ENCODE data around the gene RSPH1.

Gene RSPH1

DNA sequence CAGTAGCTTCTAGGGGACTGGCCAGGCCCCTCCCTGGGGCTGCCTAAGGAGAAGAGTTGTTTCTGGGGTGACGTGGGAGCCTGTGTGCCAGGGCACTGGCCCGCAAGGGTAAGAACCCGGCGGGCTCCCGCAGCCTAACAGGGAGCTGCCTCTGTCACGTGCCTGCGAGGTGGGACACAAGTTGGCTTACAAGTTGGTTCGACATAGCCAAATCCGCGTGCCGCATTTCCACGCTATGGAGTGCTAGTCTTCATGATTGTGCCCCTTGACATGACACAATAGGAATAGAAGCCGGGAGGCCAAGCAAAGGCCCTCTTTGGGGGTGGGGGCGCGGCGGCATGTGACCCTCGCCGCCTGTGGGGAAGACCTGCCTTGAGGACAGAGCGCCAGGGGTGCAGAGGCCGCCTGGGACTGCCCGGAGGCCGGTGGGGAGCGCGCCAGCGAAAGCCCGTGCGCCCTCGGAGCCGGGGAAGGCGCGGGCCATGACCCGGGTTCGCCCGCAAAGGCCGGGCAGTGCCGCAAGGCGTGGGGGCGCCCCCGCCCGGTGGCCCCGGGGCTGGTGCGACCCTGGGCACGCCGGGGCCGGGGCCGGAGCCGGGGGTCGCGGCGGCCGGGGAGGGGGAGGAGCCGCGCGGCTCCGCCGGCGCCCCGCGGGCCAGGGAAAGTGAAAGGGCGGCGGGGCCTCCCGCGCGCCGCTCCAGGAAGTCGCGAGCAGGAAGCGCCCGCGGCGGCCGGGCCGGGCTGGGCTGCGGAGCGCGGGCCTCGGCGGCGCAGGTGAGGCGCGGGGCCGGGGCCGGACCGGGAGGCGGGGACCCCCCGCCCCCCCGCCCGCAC is 17.3 kb upstream of the RSPH1 start, which contains the start of gene SLC37A1:
Gene SLC37A1, plus strand, starts transcription at position 702 of the 834 bp plus-strand sequence. CDS start 4,603 bp downstream, outside the sequence.
- DNase-seq (ENCODE audit: low read depth): no peak

DNA sequence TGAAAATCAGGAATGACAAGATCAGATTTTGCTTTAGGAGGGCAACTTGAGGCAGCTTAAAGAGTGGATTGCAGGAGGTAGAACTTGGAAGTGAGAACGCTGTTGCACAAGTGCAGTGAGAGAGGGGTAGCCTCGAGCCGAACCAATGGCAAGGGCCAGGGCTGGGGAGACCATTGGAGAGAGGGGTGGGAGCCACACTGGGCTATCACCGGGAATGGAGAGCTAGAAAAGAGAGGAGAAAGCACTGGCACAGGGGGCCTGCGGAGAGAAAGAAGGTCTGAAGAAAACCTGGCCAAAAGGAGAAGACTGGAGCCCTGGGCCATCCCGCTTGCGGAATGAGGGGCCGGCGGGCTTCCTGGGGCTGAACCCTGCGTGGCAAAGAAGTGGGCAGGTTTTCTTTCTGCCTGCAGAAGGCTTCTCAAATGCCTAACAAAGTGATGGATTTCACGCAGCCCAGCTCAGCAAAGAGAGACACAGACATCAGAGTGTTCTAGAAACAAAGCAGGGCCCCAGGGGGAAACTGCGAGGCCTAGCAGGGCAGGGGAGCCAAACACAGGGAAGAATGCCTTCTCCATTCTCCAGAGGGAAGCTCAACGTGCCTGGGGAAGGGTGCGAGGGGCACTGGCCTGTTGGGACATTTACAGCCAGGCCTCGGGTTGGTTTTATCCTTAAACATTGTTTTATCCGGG is 16.5 kb upstream of the RSPH1 start:
- DNase-seq (ENCODE audit: low read depth): no peak

DNA sequence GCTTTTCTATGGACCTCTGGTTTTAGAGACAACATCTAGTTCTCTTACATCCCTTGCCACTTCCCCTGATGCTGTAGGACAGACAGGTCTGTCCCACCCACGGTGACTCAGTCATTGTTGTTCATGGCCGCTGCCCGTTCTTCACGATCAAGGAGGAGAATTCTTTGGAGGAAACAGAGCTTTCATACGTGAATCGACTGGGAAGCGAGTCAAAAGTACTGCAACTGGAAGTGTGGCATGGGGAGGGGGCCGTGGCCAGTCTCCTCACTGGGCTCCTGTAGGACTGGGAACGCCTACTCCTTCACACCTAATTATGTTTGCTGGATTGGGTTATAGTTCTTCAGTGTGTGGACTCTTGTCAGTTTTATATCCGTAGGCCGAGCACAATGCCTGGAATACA is 13.2 kb upstream of the RSPH1 start:
- no peak for DNase-seq (ENCODE audit: low read depth)

DNA sequence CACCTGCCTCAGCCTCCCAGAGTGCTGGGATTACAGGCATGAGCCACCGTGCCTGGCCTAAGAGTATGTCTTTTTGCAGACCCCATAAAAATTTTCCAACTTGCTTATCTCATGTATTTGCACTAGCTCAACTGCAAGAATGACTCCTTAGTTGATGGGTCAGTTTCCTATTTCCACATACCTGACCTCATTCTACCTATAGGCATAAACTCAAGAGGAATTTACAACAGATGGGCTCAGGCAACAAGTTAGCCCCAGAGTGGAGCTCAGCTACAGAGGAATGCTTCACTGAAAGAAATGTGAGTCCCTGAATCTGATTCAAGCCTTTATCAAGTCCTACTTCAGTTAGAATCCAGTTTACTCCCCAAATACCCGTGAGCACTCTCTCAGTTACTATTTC is 12.3 kb upstream of the RSPH1 start:
- DNase-seq (ENCODE audit: low read depth): no peak

DNA sequence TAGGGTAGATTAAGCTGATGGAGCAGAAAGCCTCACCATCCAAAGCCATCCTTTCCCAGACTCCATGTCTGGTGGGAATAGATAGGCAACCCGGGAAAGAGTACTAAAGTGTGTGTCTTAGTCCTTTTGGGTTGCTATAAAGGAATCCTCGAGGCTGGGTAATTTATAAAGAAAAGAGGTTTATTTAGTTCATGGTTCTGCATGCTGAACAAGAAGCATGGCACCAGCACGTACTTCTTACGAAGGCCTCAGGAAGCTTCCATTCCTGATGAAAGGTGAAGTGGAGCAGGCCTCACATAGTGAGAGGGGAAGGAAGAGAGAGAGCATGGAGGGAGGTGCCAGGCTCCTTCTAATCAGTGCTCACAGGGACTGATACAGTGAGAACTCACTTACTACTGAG is 11.4 kb upstream of the RSPH1 start:
- DNase-seq (ENCODE audit: low read depth): no peak

DNA sequence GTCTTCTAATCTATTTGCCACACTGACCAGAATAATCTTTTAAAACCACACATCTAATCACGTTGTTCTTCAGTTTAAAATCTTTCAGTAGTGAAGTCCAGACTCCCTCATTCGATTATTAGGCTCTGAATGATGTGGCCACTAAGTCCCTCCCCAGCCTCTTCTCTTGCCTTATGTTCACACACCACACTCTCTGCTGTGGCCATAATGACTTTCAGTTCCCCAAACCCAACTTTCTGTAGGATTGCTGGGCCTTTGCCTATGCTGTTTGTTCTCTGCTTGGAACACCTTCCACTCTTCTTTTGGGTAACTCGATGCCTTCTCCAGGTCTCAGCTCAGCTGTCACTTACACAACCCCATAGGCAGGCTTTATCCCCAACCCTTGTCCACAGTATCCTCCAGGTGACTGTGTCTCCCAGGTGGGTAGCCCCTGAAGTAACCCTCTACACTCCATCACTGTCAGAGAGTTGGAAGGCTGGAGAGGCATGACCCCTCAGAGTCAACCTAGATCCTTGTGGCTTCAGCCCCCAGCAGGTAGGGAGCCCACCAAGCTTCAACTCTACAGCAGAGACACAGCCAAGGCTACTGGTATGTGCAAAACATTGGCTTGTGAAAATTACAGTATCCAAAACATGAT is 9.2 kb upstream of the RSPH1 start:
- no peak for DNase-seq (ENCODE audit: low read depth)

DNA sequence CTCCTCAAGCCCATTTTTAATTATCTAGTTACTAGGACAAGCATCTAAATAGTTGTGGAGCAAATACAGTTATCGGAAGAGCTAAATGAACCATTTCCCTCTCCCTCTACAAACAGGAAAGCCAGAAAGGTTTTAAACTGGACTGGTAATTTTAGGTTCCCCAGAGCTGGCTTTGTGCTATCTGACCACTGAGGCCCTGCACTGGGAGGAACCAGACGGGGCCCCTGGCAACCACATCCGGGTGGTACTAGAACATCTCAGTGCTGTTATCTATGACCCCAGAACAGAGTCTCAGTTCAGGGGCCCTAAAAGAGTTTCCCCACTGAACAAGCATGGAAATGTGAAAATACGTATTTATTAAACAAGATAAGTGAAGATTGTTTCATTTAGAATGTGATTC is 7.7 kb upstream of the RSPH1 start:
- DNase-seq (ENCODE audit: low read depth): no peak

DNA sequence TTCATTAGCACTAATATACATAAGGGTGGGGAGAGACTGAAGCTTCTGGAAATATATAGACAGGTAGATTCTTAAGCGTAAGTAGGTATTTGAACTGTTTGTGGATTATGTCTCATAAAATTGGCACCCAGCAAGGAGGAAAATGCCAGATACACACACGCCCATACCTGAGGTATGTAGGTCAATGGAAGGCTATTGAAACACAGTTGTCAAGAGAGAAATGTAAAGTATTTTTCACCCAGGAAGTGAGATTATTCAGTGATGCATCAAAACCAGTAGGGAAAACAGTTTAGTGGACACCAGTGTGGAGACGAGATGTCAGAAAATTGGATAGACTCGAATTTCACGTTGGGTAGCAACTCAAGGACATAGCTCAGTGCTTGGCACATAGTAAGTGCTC is 4.7 kb upstream of the RSPH1 start:
- DNase-seq (ENCODE audit: low read depth): no peak

DNA sequence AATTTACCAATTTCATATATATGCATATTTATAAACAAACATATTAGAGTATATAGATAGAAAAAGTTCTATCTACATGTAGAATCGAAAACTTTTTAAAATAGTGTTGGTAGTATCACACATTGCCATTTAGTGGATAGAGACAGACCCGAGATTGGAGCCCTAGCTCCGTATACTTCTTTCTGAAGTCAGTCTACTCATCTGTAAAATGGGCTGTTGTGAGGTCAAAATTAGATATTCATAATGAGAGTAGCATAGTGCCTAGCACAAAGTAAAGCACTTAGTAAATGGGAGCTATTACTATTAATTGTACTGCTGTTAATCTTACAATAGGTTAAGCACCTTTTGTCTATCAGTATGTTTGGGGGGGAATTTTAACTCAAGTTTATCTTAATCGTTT is 4.2 kb upstream of the RSPH1 start:
- DNase-seq (ENCODE audit: low read depth): no peak

DNA sequence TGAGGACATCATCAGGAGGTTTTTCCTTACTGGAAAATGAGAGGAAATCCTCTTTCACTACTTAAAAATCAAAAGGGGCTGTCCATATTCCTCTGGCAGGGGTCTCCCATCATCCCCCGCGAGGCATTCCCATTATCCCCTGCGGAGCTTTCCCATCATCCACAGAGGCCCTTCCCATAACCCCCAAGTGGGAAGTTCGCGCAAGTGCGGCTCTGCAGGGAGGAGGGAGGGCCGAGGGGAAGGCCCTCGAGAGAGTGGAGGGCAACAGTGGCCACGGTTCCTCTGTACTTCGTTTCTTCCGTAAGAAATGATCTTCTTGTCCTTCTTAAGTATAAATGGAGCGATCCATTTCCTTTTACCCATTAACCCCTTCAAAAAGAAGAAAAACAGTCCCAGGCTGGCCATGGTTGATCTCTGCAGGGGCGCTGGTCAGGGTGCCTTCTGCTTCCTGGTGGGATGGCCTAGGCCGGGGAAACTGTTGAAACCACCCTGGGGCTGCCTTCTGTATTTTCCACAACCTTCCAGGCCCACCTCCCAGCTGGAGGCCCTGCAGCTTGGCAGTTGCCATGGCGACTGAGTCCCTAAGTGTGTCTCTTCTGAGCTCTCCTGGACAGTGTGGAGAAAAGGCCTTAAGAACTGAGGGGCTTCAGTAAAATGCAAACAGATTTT is 3.6 kb upstream of the RSPH1 start:
- DNase-seq (ENCODE audit: low read depth): no peak

DNA sequence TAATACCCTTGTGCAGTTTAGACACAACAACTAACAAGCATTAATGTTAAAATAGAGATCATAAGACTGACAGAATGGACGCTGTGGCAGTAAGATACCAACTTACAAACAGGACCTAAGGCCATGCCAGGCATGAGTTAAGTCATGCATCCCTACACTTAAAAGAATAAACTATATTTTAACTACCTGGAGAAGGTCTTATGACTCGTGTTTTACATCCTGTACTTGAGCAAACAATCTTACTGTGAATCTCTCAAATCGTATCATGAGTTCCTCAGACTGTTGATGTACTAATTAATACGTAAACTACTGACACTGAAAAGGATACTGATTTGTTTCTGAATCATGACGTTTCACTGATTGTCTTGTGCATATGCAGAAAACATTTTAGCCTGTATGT is 2.0 kb upstream of the RSPH1 start:
- no peak for DNase-seq (ENCODE audit: low read depth)

DNA sequence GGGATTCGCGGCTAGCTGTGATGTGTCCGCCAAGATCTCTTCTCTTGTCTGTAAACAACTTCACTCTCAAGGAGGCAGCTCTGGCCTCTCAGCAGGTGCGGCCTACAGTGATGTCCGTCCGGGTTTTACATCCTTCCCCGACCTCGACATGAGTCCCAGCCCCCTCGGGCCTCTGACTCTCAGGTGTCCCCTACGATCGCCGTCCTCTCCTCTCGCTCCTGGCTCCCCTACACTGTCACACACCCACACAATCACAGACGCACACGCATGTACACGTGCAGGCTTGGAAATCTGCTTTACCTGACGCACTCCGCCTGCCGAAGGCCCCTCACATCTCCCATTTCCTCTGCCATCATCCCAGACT is 797 bp upstream of the RSPH1 start:
- DNase-seq (ENCODE audit: low read depth): no peak

DNA sequence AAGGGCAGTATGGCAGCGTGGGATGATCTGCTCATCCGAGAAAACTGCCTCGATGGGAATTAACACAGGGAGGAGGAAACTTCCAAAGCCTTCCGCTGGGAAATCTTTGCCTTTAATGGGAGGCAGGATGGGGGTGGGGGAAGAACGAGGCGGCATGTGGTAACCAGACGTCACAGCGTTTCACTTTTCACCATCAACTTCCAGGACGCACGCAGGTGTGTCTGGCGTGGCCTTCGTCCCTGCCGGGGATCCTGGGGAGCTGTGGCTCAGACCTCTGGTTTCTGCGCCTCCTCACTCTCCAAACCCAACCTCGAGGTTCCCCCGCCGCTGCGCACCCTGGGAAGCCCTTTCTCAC is 282 bp downstream of the RSPH1 start:
- no peak for DNase-seq (ENCODE audit: low read depth)

DNA sequence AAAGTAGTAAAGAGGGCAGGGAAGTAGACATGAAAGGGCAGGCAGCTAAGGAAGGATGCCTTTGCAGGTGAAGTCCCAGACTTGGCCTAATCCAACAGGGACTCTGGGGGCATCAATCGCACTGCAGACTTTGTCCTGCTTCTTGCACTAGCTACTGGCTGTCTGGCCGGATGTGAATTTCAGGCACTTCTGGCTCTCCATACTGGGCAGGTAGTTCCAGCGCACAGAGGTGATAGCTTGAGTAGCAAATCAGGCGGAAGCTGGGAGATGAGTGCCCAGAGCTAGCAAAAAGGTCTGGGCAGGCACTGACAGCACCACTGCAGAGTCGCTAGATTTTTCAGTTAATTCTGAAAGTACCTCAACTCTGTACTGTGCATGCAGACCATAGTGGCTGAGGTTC is 997 bp downstream of the RSPH1 start:
- no peak for DNase-seq (ENCODE audit: low read depth)

DNA sequence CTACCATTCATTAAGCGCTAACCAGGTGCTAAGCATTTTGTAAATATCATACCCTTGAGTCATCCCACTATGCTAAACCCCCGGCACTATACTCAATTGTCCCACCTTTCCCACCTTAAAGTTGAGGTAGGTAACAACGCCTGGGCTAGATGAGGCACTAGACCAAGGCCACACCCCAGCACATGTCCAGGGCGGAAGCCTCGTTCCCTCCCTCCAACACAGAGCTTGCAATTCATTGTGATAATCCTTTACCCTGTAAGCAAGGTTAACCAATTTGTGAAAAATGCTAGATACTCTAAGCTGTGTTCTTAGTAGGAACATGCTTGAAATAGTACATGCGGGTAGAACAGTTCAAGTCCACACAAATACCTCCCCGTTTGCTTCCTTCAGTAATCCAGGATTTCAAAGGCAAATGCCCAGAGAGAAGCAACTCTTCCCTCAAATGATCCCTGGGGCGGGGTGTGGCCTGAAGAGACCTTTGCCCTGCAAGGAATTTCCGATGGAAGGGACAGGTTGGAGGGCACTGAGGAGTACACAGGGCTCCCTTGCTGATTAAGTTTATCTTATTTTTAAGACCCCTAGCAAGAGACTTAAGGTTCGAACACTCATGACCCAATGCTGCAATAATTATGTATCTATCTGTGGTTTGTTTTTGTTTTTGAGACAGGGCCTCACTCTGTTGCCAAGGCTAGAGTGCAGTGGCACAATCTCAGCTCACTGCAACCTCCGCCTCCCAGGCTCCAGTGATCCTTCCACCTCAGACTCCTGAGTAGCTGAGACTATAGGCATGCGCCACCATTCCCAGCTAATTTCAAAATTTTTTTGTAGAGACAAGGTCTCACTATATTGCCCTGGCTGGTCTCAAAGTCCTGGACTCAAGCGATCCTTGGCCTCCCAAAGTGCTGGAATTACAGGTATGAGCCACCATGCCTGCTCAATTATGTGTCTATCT is 2.6 kb downstream of the RSPH1 start:
- DNase-seq (ENCODE audit: low read depth): no peak

DNA sequence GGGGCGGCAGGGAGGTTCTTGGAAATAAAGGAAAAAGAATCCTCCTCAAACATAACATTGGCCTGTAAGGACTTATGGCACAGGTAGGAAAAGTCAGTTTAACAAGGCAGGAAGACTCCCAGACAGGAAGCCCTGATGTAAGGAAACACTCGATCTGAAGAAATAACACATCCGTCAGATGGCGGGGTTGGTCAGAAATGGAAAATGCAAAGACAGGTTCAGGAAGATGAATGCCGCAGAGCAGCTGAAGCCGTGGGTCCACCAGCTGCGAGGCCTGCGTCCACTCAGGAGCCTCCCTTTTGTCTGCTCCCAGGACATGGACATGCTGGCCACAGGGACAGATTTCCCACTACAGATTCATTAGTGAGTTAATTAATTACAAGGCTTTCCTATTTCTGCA is 3.8 kb downstream of the RSPH1 start:
- DNase-seq (ENCODE audit: low read depth): no peak

DNA sequence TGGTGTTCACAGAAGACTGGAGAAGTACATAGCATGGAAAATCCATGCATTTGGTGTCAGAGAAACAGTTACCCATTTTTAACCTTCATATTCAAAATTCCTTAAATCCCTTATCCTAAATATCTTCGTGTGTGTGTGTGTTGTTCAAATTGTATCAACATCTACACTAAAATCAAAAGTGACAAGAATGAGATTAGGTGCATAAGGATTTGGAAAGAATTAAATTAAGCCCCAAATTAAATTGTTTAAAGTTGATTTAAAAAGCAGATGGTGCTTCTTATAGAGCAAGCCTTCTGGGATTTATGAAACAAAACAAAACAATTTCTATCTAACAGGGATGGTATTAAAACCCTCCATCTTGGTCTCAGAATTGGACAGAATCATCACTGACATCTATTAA is 4.7 kb downstream of the RSPH1 start:
- no peak for DNase-seq (ENCODE audit: low read depth)

DNA sequence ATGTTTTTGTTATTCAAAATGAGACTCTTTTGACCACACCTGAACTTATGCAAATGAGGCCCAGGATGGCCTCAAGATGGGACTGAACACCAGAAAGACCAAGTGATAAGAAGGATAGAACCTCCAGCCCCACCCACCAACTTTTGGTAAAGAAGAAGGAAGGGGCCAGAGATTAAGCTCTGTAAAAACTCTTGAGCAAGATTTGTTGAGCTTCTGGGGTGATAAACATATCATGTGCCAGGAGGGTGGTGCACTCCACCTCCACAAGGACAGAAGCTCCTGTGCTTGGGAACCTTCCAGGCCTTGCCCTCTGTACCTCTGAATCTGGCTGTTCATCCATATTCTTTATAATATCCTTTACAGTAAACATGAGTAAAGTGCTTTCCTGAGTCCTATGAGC is 5.3 kb downstream of the RSPH1 start:
- no peak for DNase-seq (ENCODE audit: low read depth)

DNA sequence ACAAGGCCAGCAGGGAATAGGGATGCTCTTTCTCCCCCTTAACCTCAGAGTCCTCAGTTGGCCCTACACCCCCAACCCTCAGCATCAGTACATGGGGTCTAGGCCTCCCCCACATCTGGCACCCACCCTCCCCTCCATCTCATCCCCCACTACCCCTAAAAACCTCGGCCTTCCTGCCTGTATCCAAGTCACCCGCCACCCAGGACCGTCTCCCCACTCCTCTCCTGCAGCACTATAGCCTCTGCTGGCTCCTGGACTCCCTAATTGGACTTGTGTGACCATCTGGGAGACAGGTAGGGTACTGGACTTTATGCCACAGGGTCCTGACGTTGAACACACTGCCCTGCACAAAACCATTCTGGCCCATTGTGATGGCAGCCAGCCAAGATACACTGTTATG is 6.0 kb downstream of the RSPH1 start:
- no peak for DNase-seq (ENCODE audit: low read depth)

DNA sequence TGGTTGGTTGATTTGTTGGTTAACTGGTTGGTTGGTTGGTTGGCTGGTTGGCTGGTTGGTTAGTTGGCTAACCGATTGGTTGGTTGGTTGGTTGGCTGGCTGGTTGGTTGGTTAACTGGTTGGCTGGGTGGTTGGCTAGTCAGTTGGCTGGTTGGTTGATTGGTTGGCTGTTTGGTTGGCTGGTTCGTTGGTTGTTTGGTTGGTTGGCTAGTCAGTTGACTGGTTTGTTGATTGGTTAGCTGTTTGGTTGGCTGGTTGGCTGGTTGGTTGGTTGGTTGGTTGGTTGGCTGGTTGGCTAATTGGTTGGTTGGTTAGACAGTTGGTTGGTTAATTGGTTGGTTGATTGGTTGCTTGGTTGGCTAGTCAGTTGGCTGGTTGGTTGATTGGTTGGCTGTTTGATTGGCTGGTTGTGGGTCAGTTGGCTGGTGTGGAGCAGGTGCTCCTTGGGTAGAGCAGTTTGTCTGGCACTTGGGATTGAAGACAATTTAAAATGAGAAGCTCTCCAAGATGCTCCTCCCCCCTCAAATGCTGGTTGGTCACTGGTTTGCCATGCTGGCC is 6.9 kb downstream of the RSPH1 start:
- DNase-seq (ENCODE audit: low read depth): no peak

DNA sequence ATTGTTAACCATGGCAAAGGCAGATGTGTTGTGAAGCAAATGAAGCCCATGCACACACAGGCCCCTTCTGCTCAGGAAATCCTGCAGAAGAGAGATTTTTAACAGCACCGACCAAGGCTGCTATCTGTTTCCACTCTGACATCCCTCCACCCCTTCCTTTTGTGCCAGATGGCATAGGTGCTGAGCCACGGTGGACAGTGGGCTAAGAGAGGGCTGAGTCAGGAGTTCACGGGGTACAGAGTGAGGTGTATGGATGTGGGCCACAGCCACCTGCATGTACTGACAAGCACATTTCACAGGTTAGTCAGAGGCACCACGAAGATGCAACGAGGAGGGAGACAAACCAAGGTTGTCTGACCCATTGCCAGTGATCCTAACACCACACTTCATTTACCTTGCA is 9.5 kb downstream of the RSPH1 start:
- no peak for DNase-seq (ENCODE audit: low read depth)
